Activated naive CD8-positive, alpha-beta T cell treated with anti-CD3 and anti-CD28 coated beads, Interleukin-2, amount 50 U/mL, for 24 hours (primary cell): ENCODE data around the gene C1orf74.

Experiments used
- ATAC-seq: fragments of 150-1000 bp; cut with Tn5 transposase; one replicate; pipeline ENCODE4 v1.10.0; 2021
- DNase-seq: peaks from one replicate; pipeline ENCODE4 v3.0.0; 2021
- H3K27ac Mint-ChIP-seq: one replicate; pipeline ENCODE4 v1.8.0; 2021; ENCODE audit warnings: mild to moderate bottlenecking, mixed read lengths
- H3K27me3 Mint-ChIP-seq: one replicate; pipeline ENCODE4 v1.8.0; 2021; ENCODE audit warnings: mixed read lengths
- H3K36me3 Mint-ChIP-seq: one replicate; pipeline ENCODE4 v1.8.0; 2021; ENCODE audit warnings: low read depth, mixed read lengths
- H3K4me1 Mint-ChIP-seq: one replicate; pipeline ENCODE4 v1.8.0; 2021; ENCODE audit warnings: mixed read lengths
- H3K4me3 Mint-ChIP-seq: one replicate; pipeline ENCODE4 v1.8.0; 2021; ENCODE audit warnings: mild to moderate bottlenecking, moderate library complexity, mixed read lengths
- H3K9me3 Mint-ChIP-seq: one replicate; pipeline ENCODE4 v1.8.0; 2021; ENCODE audit warnings: mixed read lengths

Gene C1orf74

DNA sequence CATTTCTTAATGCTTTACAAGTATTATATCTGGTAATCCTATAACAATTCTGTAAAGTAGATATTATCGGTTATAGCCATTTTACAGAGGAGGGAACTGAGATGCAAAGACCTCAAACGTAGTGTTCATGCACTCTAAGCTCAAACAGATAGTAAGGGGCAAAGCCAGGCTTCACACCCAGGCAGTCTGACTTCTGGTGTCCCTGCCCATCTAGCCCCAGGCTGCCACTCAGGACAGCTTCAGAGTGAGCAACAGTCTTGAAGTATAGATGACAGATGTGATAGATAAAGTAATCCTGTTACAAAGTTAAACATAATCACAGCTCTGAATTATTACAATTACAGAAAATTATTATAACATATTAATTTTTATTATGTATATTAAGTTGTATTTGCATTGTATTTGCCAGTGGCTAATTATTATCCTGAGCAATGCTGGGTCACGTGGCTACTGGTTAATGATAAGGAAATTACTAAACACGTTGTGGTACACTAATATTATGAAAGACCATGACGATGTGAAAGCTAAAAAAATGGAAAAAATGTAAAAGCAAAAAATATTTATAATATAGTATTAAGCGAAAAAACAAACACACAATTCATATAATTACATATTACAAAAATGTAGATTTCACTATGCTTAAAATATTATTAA, 34.6 kb downstream of the C1orf74 start:
- no peaks in the 10 kb centered on the region for H3K36me3 Mint-ChIP-seq
- H3K9me3 Mint-ChIP-seq: no peaks in the 10 kb centered on the region
- peaks cover 82% of the 10 kb centered on the region for H3K4me1 Mint-ChIP-seq
- DNase-seq (no peak), ATAC-seq (no peak)
- H3K27me3 Mint-ChIP-seq: no peaks in the 10 kb centered on the region
- peak overlapping the region; percentile 48 for H3K4me3 Mint-ChIP-seq
- peak overlapping the region; percentile 94 for H3K27ac Mint-ChIP-seq

DNA sequence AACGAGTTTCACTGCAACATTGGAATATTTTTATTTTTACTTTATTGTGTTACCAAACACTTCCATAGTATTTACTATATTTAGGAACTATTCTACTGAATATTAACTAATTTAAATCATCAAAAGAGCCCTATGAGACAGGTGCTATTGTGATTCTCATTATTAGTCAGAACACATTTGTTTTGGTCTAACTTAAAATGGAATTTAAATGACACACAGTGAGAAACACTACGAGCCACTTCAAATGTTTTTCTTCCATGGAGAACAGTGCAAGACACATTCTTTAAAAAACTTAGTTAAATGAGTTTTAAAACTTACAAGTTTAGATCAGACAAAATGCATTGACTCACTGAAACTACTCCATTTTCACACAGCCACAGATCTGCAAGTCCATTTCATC, 35.2 kb downstream of the C1orf74 start:
- H3K9me3 Mint-ChIP-seq: no peaks in the 10 kb centered on the region
- H3K4me3 Mint-ChIP-seq: peak overlapping the region; percentile 48
- H3K4me1 Mint-ChIP-seq: peaks cover 78% of the 10 kb centered on the region
- H3K27me3 Mint-ChIP-seq: no peaks in the 10 kb centered on the region
- H3K27ac Mint-ChIP-seq: peak overlapping the region; percentile 94
- H3K36me3 Mint-ChIP-seq: no peaks in the 10 kb centered on the region
- ATAC-seq: no peak
- DNase-seq: no peak

DNA sequence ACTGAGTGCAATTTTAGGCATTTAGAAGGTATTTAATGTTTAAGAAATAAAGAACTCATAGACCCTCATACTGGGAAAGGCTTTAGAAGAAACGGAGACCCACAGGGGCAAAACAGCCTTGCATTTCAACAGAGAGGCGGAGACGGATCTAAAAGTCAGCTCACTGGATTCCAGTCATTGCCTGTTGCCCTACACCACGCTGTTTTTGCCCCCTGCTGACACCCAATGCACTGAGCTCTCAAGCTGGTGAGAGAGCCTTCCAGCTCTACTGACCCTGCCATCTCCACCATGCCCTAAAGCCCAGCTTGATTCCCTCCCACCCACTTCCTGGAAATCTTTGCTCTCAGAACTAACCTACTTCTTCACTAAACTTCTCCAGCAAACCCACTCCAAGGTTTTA, 35.7 kb downstream of the C1orf74 start:
- Mint-ChIP-seq H3K9me3 (no peaks in the 10 kb centered on the region), H3K4me1 (peaks cover 73% of the 10 kb centered on the region), H3K27me3 (no peaks in the 10 kb centered on the region), H3K4me3 (peak overlapping the region; percentile 22), H3K36me3 (no peaks in the 10 kb centered on the region), H3K27ac (peak overlapping the region; percentile 82)
- no peak for DNase-seq
- ATAC-seq: no peak

DNA sequence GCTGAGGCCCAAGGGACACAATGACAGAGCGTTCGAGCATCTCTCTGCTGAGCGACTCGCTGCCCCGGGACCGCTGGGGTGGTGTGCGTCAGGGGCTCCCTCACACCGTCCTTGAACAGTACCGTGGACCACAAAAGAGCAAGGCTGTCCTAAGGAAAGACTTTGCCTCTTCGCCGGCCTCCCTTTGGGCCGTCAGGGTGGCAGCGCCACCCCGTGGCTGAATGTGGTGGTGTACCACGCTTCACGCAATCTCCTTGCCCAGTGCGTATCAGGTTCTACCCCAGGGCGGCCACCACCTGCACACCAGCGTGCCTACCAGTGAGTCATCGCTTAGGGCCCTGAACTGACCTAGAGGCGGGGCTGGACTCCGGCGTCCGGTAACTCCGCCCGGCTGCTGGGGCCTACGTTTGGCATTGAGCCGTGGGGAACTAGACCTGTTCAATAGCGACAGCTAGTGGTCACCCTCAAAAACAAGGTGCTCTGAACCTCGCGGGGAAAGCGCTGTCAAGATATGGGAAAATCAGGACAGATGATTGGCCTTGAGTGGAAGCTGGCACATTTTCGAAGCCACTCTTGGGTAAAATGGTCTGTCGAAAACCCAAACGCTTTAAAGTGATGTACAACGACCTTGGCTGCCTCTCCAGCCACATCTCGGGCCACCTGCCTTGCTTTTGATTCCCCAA, 36.6 kb downstream of the C1orf74 start:
- no peaks in the 10 kb centered on the region for H3K9me3 Mint-ChIP-seq
- peak; percentile 85 for ATAC-seq
- no peaks in the 10 kb centered on the region for H3K27me3 Mint-ChIP-seq
- H3K36me3 Mint-ChIP-seq: no peaks in the 10 kb centered on the region
- H3K4me1 Mint-ChIP-seq: peaks cover 73% of the 10 kb centered on the region
- DNase-seq: peak; percentile 94
- H3K4me3 Mint-ChIP-seq: peak overlapping the region; percentile 47
- H3K27ac Mint-ChIP-seq: peak overlapping the region; percentile 82

DNA sequence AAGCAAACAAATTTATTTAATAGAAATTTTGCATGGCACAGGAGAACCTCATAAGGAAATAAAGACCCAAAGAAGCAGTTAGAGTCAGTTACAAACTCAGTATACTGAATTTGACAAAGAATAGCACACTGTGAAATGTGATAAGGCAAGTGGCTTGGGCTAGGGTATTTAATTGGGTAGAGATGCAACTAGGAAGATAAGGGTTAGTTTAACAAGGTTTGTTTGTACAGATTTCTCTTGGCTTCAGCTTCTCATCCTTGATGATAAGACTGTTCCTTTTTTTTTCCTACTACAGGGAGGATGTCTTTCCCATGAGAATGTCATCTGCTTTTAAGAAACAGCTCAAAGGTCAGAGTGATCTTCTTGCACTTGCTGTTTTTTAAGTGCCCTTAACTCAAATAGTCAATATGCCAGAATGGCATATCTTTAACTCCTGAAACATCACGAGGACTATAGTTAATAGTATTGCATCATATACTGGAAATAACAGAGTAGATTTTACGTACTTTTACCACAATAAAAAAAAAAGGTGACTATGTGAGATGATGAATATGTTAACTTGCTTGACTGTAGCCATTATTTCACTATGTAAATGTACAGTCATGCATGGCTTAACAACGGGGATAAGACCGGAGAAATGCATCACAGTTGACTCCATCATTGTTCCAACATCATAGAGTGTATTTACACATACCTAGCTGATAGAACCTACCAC, 37.8 kb downstream of the C1orf74 start:
- peak overlapping the region; percentile 82 for H3K27ac Mint-ChIP-seq
- no peaks in the 10 kb centered on the region for H3K36me3 Mint-ChIP-seq
- ATAC-seq (no peak), DNase-seq (no peak)
- H3K9me3 Mint-ChIP-seq: no peaks in the 10 kb centered on the region
- H3K4me1 Mint-ChIP-seq: peaks cover 71% of the 10 kb centered on the region
- no peak overlapping the region for H3K4me3 Mint-ChIP-seq
- H3K27me3 Mint-ChIP-seq: no peaks in the 10 kb centered on the region

DNA sequence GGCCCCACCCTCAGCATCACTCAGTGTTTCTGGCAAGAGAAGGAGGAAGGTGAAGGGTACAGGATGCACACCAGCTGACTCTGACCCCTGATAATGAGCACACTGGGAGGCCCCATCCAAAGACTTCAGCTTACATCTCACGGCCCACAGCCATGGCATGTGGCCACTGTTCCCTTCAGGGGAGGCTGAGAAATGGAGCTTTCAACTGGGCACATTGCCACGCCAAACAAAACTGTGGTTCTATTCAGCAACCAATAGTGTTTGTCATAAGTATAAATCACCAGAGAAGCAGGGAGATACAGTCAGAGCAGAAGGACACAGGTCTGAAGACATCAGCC, 41.2 kb downstream of the C1orf74 start:
- DNase-seq (no peak), ATAC-seq (no peak)
- no peaks in the 10 kb centered on the region for H3K27me3 Mint-ChIP-seq
- peak overlapping the region; percentile 68 for H3K27ac Mint-ChIP-seq
- H3K9me3 Mint-ChIP-seq: no peaks in the 10 kb centered on the region
- no peaks in the 10 kb centered on the region for H3K36me3 Mint-ChIP-seq
- peaks cover 45% of the 10 kb centered on the region for H3K4me1 Mint-ChIP-seq
- no peak overlapping the region for H3K4me3 Mint-ChIP-seq

DNA sequence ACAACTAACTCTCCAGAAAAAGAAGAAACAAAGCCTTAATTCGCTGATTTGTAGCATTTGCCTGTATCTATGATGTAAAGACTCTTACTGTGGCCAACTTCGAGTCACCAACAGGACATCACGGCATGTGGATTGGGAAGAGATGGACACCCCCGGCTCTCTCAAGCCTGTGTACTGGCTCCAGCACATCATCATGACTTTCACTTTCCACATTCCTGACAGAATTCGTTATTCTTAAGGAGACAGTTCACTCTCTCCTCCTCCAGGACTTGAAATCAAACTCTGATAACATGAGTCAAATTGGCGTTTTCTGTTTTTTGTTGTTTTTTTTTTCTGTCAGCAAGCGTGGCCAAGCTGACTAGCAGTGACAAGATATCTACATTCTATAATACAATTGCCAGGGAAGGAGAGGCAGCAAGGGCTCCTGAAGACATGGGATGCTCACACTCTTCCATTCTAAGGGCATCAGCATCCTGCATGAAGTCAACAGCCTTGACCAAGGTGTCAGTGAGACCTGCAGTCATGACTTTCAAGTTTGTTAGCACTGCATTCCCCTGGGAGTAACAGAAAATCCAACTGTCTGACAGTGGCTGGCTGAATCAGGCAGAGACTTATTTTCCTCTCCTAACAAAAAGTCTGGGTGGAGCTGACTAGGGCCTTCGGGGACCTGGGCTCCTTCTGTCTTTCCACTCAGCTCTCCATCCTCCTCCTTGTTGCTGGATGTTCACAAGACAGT, 41.8 kb downstream of the C1orf74 start:
- DNase-seq (no peak), ATAC-seq (no peak)
- H3K36me3 Mint-ChIP-seq: no peaks in the 10 kb centered on the region
- no peak overlapping the region for H3K4me3 Mint-ChIP-seq
- peaks cover 40% of the 10 kb centered on the region for H3K4me1 Mint-ChIP-seq
- no peaks in the 10 kb centered on the region for H3K27me3 Mint-ChIP-seq
- H3K27ac Mint-ChIP-seq: peak overlapping the region; percentile 68
- H3K9me3 Mint-ChIP-seq: no peaks in the 10 kb centered on the region

DNA sequence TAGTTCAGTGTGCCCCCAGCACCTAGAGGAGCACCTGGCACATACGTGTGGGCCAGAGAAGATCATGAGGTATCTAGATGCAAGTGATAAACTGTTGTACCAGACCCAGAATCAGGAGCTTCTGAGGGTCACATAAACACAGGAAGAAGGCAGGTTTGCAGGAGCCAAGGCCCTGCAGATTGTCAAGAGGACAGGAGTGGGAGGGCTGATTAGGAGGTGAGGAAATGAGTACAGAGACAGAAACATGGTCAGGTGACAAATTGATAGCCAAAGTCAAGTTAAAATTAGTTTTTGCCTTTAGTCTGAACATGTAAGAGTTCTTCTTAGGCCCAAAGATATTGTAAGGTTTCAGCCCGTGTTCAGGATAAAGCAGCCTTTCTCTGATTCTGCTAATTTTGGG, 42.5 kb downstream of the C1orf74 start:
- Mint-ChIP-seq H3K36me3 (no peaks in the 10 kb centered on the region), H3K9me3 (no peaks in the 10 kb centered on the region), H3K4me3 (no peak overlapping the region), H3K27ac (peak overlapping the region; percentile 8), H3K4me1 (peaks cover 38% of the 10 kb centered on the region), H3K27me3 (no peaks in the 10 kb centered on the region)
- ATAC-seq: no peak
- no peak for DNase-seq

DNA sequence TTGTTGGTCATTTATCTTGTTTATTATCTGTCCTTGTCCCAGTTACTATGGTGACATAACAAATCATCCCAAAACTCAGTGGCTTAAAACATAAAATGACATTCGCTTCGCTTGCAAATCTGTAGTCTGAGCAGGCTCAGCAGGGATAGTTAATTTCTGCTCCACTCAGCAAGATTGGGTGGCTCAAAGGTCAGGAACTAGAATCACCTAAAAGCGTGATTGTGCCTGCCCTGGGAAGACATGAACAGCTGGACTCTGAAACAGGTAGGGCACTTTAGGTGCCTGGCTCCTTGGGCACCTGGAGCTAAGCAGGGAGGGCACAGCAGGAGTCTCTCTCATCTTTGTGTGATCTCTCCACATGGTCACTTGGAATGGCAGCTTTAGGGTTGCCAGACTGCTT, 43.2 kb downstream of the C1orf74 start:
- no peak for ATAC-seq
- no peaks in the 10 kb centered on the region for H3K36me3 Mint-ChIP-seq
- no peak for DNase-seq
- no peaks in the 10 kb centered on the region for H3K9me3 Mint-ChIP-seq
- peaks cover 38% of the 10 kb centered on the region for H3K4me1 Mint-ChIP-seq
- peaks cover 2% of the 10 kb centered on the region for H3K27me3 Mint-ChIP-seq
- no peak overlapping the region for H3K27ac Mint-ChIP-seq
- H3K4me3 Mint-ChIP-seq: no peak overlapping the region

DNA sequence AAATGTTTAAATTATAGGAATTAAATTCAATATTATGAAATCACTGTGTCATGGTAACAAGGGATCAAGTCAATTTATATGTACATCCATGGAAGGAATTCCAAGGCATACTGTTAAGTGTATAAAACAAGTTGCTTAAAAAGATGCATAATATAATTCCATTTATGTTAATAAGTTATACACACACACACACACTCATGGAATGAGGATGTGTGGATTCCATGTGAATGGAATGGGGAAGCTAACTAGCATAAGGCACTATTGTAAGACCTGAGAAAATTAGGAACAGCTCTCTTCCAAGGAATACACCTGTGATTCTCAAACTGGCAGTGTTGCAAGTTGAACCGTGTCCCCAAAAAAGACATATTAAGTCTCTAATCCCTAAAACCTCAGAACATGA, 46.1 kb downstream of the C1orf74 start:
- H3K4me1 Mint-ChIP-seq: peaks cover 57% of the 10 kb centered on the region
- no peaks in the 10 kb centered on the region for H3K36me3 Mint-ChIP-seq

DNA sequence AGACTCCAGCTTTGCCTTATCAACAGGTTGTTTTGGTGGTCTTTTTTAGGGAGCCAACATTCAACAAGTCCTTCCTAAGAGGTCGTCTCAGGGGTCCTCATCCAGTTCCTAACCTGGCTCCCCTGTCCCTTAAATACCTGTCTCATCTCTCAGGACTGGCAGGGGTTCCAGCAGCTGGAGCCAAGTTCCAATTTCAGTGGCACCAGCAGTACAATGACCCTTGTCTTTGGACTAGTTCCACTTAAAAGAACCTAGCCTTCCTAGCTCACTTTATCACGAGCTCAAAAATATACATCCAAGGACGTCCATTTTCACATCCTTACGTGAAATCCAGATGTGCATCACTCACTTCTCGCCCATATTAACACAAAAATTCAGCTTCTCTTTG, 47.2 kb downstream of the C1orf74 start:
- H3K27ac Mint-ChIP-seq: peak overlapping the region; percentile 74

More for the DNA sequence above, 46.1 kb downstream of the C1orf74 start:
- no peak overlapping the region for H3K27ac Mint-ChIP-seq
- H3K27me3 Mint-ChIP-seq: peaks cover 2% of the 10 kb centered on the region
- DNase-seq: no peak
- no peak for ATAC-seq
- H3K9me3 Mint-ChIP-seq: peaks cover 4% of the 10 kb centered on the region
- H3K4me3 Mint-ChIP-seq: no peak overlapping the region

DNA sequence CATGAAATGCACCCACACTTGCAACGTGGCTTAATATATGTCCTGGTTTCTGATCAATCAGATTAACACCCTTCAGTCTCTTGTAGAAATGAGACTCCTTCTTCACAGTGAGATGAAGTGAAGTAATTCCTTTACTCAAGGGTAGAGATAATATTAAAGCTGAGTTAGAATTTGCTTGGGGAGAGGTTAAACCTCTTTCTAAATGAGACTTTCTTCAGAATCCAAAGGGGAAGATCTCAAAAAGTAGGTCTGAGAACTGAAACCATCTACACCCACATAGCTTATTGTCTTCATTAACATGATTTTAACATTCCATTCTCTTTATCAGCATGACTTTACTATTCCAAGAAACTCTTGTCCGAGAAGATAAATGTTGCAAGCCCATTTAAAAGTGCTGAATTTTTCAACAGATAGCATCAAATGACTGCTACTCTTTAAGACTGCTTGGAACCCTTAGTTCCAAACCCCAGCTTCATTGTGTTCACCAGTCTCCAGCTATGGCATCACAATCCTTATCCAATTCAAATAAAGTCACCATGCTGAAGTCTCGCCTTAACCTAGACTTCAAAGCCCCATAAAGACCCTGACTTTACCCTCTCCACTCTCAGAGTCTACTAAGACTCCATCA, 47.8 kb downstream of the C1orf74 start:
- Mint-ChIP-seq H3K4me1 (peaks cover 49% of the 10 kb centered on the region), H3K27me3 (peaks cover 2% of the 10 kb centered on the region), H3K4me3 (no peak overlapping the region), H3K27ac (peak overlapping the region; percentile 74), H3K9me3 (peaks cover 4% of the 10 kb centered on the region), H3K36me3 (no peaks in the 10 kb centered on the region)
- peak; percentile 64 for ATAC-seq
- DNase-seq: no peak

More for the DNA sequence above, 47.2 kb downstream of the C1orf74 start:
- peaks cover 54% of the 10 kb centered on the region for H3K4me1 Mint-ChIP-seq
- no peaks in the 10 kb centered on the region for H3K36me3 Mint-ChIP-seq
- H3K27me3 Mint-ChIP-seq: peaks cover 2% of the 10 kb centered on the region
- H3K4me3 Mint-ChIP-seq: no peak overlapping the region
- no peak for DNase-seq
- no peak for ATAC-seq
- H3K9me3 Mint-ChIP-seq: peaks cover 4% of the 10 kb centered on the region

DNA sequence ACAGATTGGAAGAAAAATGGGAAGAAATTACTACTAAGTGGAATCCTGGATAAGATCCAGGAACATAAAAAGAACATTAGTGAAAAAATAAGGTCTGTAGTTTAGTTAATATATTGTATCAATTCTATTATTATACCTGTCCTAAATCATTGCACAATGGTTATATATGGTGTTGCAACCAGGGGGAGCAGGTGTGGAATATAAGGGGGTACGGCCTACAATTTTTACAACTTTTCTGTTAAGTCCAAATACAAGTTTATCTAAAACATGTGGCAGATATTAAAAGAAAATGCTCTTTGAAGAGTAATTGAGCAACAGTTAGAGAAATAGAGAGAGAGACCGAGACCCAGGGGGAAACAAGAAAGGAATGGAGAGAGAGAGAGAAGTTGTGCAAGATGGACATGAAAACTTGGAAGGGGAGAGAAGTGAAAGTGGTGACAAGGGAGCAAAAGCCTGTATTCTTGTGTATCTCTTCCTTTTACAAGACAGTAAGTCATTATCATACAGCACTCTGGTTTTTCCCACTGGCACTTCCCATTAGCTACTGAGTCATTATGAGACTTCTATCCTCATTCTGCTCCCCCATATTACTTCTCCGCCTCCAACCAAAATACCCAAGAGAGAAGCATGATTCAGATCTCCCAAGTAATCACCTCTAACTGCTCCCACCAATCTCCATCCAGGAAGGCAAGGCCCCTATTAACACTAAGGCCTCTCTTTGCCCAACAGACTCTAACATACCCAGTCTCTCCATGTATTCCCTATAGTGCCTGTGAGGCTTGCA, 50.8 kb downstream of the C1orf74 start:
- ATAC-seq (peak; percentile 60), DNase-seq (no peak)
- Mint-ChIP-seq H3K36me3 (no peaks in the 10 kb centered on the region), H3K4me1 (peaks cover 50% of the 10 kb centered on the region), H3K9me3 (peaks cover 11% of the 10 kb centered on the region), H3K27ac (peak overlapping the region; percentile 64), H3K4me3 (peak overlapping the region; percentile 27), H3K27me3 (peaks cover 2% of the 10 kb centered on the region)

DNA sequence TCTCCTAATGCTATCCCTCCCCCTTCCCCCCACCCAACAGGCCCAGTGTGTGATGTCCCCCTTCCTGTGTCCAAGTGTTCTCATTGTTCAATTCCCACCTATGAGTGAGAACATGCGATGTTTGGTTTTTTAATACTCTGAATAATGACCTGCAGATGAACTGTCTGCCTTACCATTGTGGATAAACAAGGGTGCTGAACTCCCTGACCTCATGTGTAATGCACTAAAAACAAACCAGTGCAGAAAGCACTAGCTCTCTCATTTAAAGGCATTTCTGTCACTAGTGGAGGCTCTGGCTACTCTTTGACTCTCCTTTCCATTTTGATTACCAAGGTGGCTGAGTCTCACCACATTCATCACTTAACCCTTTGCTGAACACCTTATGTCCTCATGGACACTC, 51.6 kb downstream of the C1orf74 start:
- no peak overlapping the region for H3K27ac Mint-ChIP-seq
- peaks cover 54% of the 10 kb centered on the region for H3K4me1 Mint-ChIP-seq
- peaks cover 11% of the 10 kb centered on the region for H3K9me3 Mint-ChIP-seq
- ATAC-seq (no peak), DNase-seq (no peak)
- H3K36me3 Mint-ChIP-seq: no peaks in the 10 kb centered on the region
- peaks cover 2% of the 10 kb centered on the region for H3K27me3 Mint-ChIP-seq
- no peak overlapping the region for H3K4me3 Mint-ChIP-seq
